ENCODE data around the gene GIT1. TPM values are rescaled to one million over a fixed set of nuclear protein-coding genes. Genes with fewer than 3 reads are reported as not detected.
A peak's percentile ranks its signal among the peaks of the same experiment; 100 is the strongest.

GIT1 gene, protein sequence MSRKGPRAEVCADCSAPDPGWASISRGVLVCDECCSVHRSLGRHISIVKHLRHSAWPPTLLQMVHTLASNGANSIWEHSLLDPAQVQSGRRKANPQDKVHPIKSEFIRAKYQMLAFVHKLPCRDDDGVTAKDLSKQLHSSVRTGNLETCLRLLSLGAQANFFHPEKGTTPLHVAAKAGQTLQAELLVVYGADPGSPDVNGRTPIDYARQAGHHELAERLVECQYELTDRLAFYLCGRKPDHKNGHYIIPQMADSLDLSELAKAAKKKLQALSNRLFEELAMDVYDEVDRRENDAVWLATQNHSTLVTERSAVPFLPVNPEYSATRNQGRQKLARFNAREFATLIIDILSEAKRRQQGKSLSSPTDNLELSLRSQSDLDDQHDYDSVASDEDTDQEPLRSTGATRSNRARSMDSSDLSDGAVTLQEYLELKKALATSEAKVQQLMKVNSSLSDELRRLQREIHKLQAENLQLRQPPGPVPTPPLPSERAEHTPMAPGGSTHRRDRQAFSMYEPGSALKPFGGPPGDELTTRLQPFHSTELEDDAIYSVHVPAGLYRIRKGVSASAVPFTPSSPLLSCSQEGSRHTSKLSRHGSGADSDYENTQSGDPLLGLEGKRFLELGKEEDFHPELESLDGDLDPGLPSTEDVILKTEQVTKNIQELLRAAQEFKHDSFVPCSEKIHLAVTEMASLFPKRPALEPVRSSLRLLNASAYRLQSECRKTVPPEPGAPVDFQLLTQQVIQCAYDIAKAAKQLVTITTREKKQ
- 64.8 TPM for total RNA-seq
- long read RNA-seq, transcript GIT1-201 (20 exons, 3,768 nt), result major isoform, 38 of 104 reads
- long read RNA-seq, partial matches to known transcripts, result 24 of 104 reads
- long read RNA-seq, other reads (novel, unspliced or antisense), result 40 of 104 reads

- no peaks in the 10 kb centered on the region for H3K9me3 ChIP-seq
- peak within 1 kb of the TSS; percentile 77 for H3K4me3 ChIP-seq
- DNase-seq (peak; percentile 92), ATAC-seq (peak; percentile 88)
- peaks cover 58% of the 10 kb centered on the region for H3K4me1 ChIP-seq
- intact Hi-C loops (cut with DNase I), result no loop called here
- no peaks in the 10 kb centered on the region for H3K27me3 ChIP-seq
- TF ChIP-seq, protein P1, sequence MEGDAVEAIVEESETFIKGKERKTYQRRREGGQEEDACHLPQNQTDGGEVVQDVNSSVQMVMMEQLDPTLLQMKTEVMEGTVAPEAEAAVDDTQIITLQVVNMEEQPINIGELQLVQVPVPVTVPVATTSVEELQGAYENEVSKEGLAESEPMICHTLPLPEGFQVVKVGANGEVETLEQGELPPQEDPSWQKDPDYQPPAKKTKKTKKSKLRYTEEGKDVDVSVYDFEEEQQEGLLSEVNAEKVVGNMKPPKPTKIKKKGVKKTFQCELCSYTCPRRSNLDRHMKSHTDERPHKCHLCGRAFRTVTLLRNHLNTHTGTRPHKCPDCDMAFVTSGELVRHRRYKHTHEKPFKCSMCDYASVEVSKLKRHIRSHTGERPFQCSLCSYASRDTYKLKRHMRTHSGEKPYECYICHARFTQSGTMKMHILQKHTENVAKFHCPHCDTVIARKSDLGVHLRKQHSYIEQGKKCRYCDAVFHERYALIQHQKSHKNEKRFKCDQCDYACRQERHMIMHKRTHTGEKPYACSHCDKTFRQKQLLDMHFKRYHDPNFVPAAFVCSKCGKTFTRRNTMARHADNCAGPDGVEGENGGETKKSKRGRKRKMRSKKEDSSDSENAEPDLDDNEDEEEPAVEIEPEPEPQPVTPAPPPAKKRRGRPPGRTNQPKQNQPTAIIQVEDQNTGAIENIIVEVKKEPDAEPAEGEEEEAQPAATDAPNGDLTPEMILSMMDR (IDR thresholded peaks at IDR 0.05), result no peak
- H3K36me3 ChIP-seq, result no peaks in the 10 kb centered on the region
- H3K27ac ChIP-seq, result peak within 1 kb of the TSS; percentile 79
These were observed at the start of gene GIT1 for GRCh38 chr17:29589524-29590410. Gene GIT1 (minus strand): TSS chr17:29589648. CDS start chr17:29589378, 270 bp downstream.

GRCh38 chr17:29633886-29634285 is 44.4 kb upstream of the GIT1 start:
- Histone ChIP-seq H3K27ac (no peak overlapping the region), H3K4me1 (peaks cover under 1% of the 10 kb centered on the region), H3K36me3 (peaks cover 79% of the 10 kb centered on the region), H3K9me3 (no peaks in the 10 kb centered on the region), H3K27me3 (no peaks in the 10 kb centered on the region), H3K4me3 (no peak overlapping the region)
- intact Hi-C loops (cut with DNase I), result loop anchor here (10.0 kb wide), 1 partner anchor 141 kb away; no protein-coding TSS in a partner anchor
- TF ChIP-seq, protein P1 (IDR thresholded peaks at IDR 0.05), result no peak
- ATAC-seq (no peak), DNase-seq (no peak)

- TF ChIP-seq, protein P1 (IDR thresholded peaks at IDR 0.05), result no peak
- H3K9me3 ChIP-seq, result no peaks in the 10 kb centered on the region
- intact Hi-C loops (cut with DNase I), result loop anchor here (10.0 kb wide), 1 partner anchor 144 kb away; no protein-coding TSS in a partner anchor
- no peaks in the 10 kb centered on the region for H3K4me1 ChIP-seq
- DNase-seq, result no peak
- H3K27me3 ChIP-seq, result no peaks in the 10 kb centered on the region
- peaks cover 71% of the 10 kb centered on the region for H3K36me3 ChIP-seq
- no peak overlapping the region for H3K27ac ChIP-seq
- no peak overlapping the region for H3K4me3 ChIP-seq
- no peak for ATAC-seq
These were observed 41.3 kb upstream of the GIT1 start for GRCh38 chr17:29630630-29631193.

DNA sequence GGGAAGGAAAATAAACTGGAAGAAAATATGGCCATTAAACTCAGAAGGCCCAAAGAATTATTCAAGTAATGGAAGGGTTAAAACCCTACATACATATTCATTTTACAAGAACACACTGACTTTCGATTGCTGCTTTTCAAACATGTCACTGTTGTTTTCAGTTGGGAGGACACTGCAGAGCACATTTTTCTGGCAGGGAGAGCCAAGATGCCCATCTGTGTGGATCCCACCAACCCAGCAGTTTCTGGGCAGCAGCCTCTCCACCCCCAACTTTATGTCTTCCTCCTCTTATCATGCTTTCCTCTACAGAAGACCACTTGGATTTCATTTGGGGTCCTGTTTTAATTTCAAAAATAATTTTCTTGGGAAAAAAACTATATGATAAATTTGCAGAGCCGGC is 40.4 kb upstream of the GIT1 start:
- intact Hi-C loops (cut with DNase I), result loop anchor here (10.0 kb wide), 1 partner anchor 145 kb away; no protein-coding TSS in a partner anchor
- no peaks in the 10 kb centered on the region for H3K27me3 ChIP-seq
- DNase-seq (no peak), ATAC-seq (no peak)
- H3K4me3 ChIP-seq, result no peak overlapping the region
- TF ChIP-seq, protein P1 (IDR thresholded peaks at IDR 0.05), result no peak
- no peaks in the 10 kb centered on the region for H3K4me1 ChIP-seq
- no peak overlapping the region for H3K27ac ChIP-seq
- peaks cover 62% of the 10 kb centered on the region for H3K36me3 ChIP-seq
- H3K9me3 ChIP-seq, result no peaks in the 10 kb centered on the region

GRCh38 chr17:29628644-29629043 is 39.2 kb upstream of the GIT1 start:
- TF ChIP-seq, protein P1 (IDR thresholded peaks at IDR 0.05), result no peak
- no peak for ATAC-seq
- Histone ChIP-seq H3K27ac (no peak overlapping the region), H3K36me3 (peaks cover 50% of the 10 kb centered on the region), H3K27me3 (no peaks in the 10 kb centered on the region), H3K4me1 (no peaks in the 10 kb centered on the region), H3K9me3 (no peaks in the 10 kb centered on the region), H3K4me3 (no peak overlapping the region)
- intact Hi-C loops (cut with DNase I), result no loop called here
- no peak for DNase-seq

Measured in upper lobe of right lung (tissue), 1 donor.